A375 (cell line): ENCODE results near the gene CTSE. TPM values are rescaled to one million over a fixed set of nuclear protein-coding genes. Genes with fewer than 3 reads are reported as not detected.

ENCODE experiments used
- total RNA-seq: library from RNA; depleted of rRNA; stranded (reverse); fragments of >200 nt; shearing (Covaris generic); gene quantifications from 2 replicates; pipeline ENCODE4 v1.2.3, GENCODE V29; 2014; rRNA removed

CTSE gene
- not detected in 2 replicates for total RNA-seq

GRCh38 chr1:206023695-206024094, at the start of gene CTSE:
Gene CTSE (minus strand): TSS chr1:206023895. CDS start chr1:206023791, 104 bp downstream.

GRCh38 chr1:206052919-206053610, 29.4 kb upstream of the CTSE start, which contains the start of gene RHEX:
Gene RHEX (plus strand): TSS chr1:206053173. CDS start chr1:206097829, 44,656 bp downstream.

GRCh38 chr1:206002871-206003801, 20.6 kb downstream of the CTSE start, which contains the start of gene RAB7B:
Gene RAB7B (minus strand): TSS chr1:206003395. CDS start chr1:205994135, 9,260 bp downstream.

Other genes with a start within 250 kb of the CTSE start
- 13.6 and 16.4 TPM in 2 replicates for gene RAB29, start 248.4 kb downstream of the CTSE start, total RNA-seq
- gene SLC41A1, start 210.7 kb downstream of the CTSE start, total RNA-seq: 25.3 and 25.6 TPM in 2 replicates
- not detected in 2 replicates for gene PM20D1, start 173.8 kb downstream of the CTSE start, total RNA-seq
- 0.16 TPM in 1 of 2 replicates, not detected in the other for gene SLC26A9, start 80.4 kb downstream of the CTSE start, total RNA-seq
- gene RAB7B, start 20.5 kb downstream of the CTSE start, total RNA-seq: 4.6 and 4.7 TPM in 2 replicates
- gene RHEX, start 29.3 kb upstream of the CTSE start, total RNA-seq: not detected in 2 replicates
- not detected in 2 replicates for gene AVPR1B, start 93.5 kb upstream of the CTSE start, total RNA-seq
- gene FAM72A, start 178.9 kb upstream of the CTSE start, total RNA-seq: 17.9 and 21.3 TPM in 2 replicates
- gene SRGAP2, start 179.6 kb upstream of the CTSE start, total RNA-seq: 137 and 145 TPM in 2 replicates